GM23338 (cell line): ENCODE measurements around the gene P2RX4. TPM values are rescaled to one million over a fixed set of nuclear protein-coding genes. Genes with fewer than 3 reads are reported as not detected.

Source experiments
- ATAC-seq: fragments of 200-7000 bp; cut with Tn5 transposase; 3 replicates; pipeline ENCODE4 v1.9.1; 2020
- DNase-seq: peaks from one replicate; pipeline ENCODE4 v3.0.0-alpha.2; 2015; ENCODE audit warnings: low spot score
- H2AFZ ChIP-seq: fragments of 200-600 bp; sonication (generic); 2 replicates; pipeline ENCODE4 v1.8.0; 2016; ENCODE audit warnings: antibody characterized with exemption, mild to moderate bottlenecking, moderate library complexity
- H3F3A ChIP-seq: fragments of 200-600 bp; sonication (generic); replicated peaks from 2 replicates; pipeline ENCODE4 v1.8.0; 2017; ENCODE audit warnings: antibody characterized with exemption, mixed run types, low read depth
- H3K27ac ChIP-seq: fragments of 200-600 bp; sonication (generic); 2 replicates; pipeline ENCODE4 v1.6.1; 2016; ENCODE audit warnings: low read depth
- H3K27me3 ChIP-seq: fragments of 200-600 bp; sonication (generic); 2 replicates; pipeline ENCODE4 v1.8.0; 2016; ENCODE audit warnings: mild to moderate bottlenecking, mixed run types, moderate library complexity; ENCODE audit not compliant: insufficient read depth
- H3K36me3 ChIP-seq: fragments of 200-600 bp; sonication (generic); 2 replicates; pipeline ENCODE4 v1.8.0; 2016; ENCODE audit warnings: mild to moderate bottlenecking; ENCODE audit not compliant: insufficient read depth
- H3K4me1 ChIP-seq: fragments of 200-600 bp; sonication (generic); 2 replicates; pipeline ENCODE4 v1.8.0; 2016; ENCODE audit warnings: mild to moderate bottlenecking, moderate library complexity; ENCODE audit not compliant: insufficient read depth
- H3K4me2 ChIP-seq: fragments of 200-600 bp; sonication (generic); 2 replicates; pipeline ENCODE4 v1.7.1; 2017; ENCODE audit warnings: mixed run types
- H3K4me3 ChIP-seq: fragments of 200-600 bp; sonication (generic); 2 replicates; pipeline ENCODE4 v1.6.1; 2016; ENCODE audit warnings: mixed run types
- H3K79me2 ChIP-seq: fragments of 200-600 bp; sonication (generic); replicated peaks from 2 replicates; pipeline ENCODE4 v1.8.0; 2017; ENCODE audit warnings: mild to moderate bottlenecking; ENCODE audit not compliant: insufficient read depth
- H3K9me2 ChIP-seq: fragments of 200-600 bp; sonication (generic); 2 replicates; pipeline ENCODE4 v1.8.0; 2017; ENCODE audit not compliant: insufficient read depth
- H4K20me1 ChIP-seq: fragments of 200-600 bp; sonication (generic); replicated peaks from 2 replicates; pipeline ENCODE4 v1.8.0; 2017; ENCODE audit warnings: mild to moderate bottlenecking; ENCODE audit not compliant: insufficient read depth
- H3K27ac Mint-ChIP-seq: 2 replicates; pipeline ENCODE4 v1.8.0; 2020; ENCODE audit warnings: inconsistent platforms, mild to moderate bottlenecking, moderate library complexity, mixed read lengths
- H3K27me3 Mint-ChIP-seq: 3 replicates; pipeline ENCODE4 v1.8.0; 2022; ENCODE audit warnings: low read depth, mild to moderate bottlenecking, moderate library complexity, mixed read lengths, inconsistent platforms; ENCODE audit not compliant: insufficient read depth, poor library complexity
- H3K36me3 Mint-ChIP-seq: 3 replicates; pipeline ENCODE4 v1.8.0; 2021; ENCODE audit warnings: low read depth, mild to moderate bottlenecking, inconsistent platforms, moderate library complexity, mixed read lengths
- H3K4me1 Mint-ChIP-seq: 3 replicates; pipeline ENCODE4 v1.8.0; 2020; ENCODE audit warnings: mild to moderate bottlenecking, inconsistent platforms, mixed read lengths
- H3K4me3 Mint-ChIP-seq: 3 replicates; pipeline ENCODE4 v1.8.0; 2021; ENCODE audit warnings: moderate library complexity, mild to moderate bottlenecking, inconsistent platforms, mixed read lengths
- H3K9me3 Mint-ChIP-seq: 3 replicates; pipeline ENCODE4 v1.8.0; 2020; ENCODE audit warnings: moderate library complexity, mild to moderate bottlenecking, inconsistent platforms, mixed read lengths
- EZH2 ChIP-seq: fragments of 200-600 bp; sonication (generic); IDR thresholded peaks from one replicate; pipeline ENCODE4 v1.8.0; 2017; ENCODE audit warnings: antibody characterized with exemption, mild to moderate bottlenecking, low read depth; ENCODE audit not compliant: unreplicated experiment
- POLR2AphosphoS5 ChIP-seq: IDR thresholded peaks from 2 replicates; pipeline ENCODE4 v1.6.1; 2016; ENCODE audit warnings: antibody characterized with exemption, low read depth
- STAT1 ChIP-seq: IDR thresholded peaks from one replicate; pipeline ENCODE4 v1.6.1; 2016; ENCODE audit warnings: antibody characterized with exemption; ENCODE audit not compliant: unreplicated experiment
- ZNF114 ChIP-seq: fragments of 250-450 bp; sonication (Bioruptor Pico); IDR thresholded peaks from 2 replicates; pipeline ENCODE4 v1.5.0; 2020; ENCODE audit warnings: mild to moderate bottlenecking, moderate library complexity
- polyA plus RNA-seq: library from polyadenylated mRNA; unstranded; fragments of >200 nt; fragmentation: Nextera tagmentation; extraction: Ambion mirVana; gene quantifications from 2 replicates; pipeline ENCODE4 v1.2.1, GENCODE V29; 2016
- total RNA-seq: library from RNA; depleted of rRNA; stranded (reverse); fragments of >200 nt; shearing (Covaris generic); gene quantifications from 2 replicates; pipeline ENCODE4 v1.2.3, GENCODE V29; 2014
- TF ChIP-seq, protein P1 (sequence below): fragments of 250-450 bp; sonication (Bioruptor Pico); IDR thresholded peaks from 2 replicates; pipeline ENCODE4 v1.5.0; 2020; ENCODE audit warnings: mild to moderate bottlenecking, moderate library complexity
- TF ChIP-seq, protein P2 (sequence below): IDR thresholded peaks from one replicate; pipeline ENCODE4 v1.6.1; 2018; ENCODE audit warnings: antibody characterized with exemption; ENCODE audit not compliant: unreplicated experiment

Gene P2RX4
- total and polyA plus RNA-seq, 2 experiments from 2014 or later: 5.6 to 18.9 TPM

GRCh38 chr12:121230538-121230907 lies 20.6 kb downstream of the P2RX4 start (continued):
- TF ChIP-seq, protein P1, sequence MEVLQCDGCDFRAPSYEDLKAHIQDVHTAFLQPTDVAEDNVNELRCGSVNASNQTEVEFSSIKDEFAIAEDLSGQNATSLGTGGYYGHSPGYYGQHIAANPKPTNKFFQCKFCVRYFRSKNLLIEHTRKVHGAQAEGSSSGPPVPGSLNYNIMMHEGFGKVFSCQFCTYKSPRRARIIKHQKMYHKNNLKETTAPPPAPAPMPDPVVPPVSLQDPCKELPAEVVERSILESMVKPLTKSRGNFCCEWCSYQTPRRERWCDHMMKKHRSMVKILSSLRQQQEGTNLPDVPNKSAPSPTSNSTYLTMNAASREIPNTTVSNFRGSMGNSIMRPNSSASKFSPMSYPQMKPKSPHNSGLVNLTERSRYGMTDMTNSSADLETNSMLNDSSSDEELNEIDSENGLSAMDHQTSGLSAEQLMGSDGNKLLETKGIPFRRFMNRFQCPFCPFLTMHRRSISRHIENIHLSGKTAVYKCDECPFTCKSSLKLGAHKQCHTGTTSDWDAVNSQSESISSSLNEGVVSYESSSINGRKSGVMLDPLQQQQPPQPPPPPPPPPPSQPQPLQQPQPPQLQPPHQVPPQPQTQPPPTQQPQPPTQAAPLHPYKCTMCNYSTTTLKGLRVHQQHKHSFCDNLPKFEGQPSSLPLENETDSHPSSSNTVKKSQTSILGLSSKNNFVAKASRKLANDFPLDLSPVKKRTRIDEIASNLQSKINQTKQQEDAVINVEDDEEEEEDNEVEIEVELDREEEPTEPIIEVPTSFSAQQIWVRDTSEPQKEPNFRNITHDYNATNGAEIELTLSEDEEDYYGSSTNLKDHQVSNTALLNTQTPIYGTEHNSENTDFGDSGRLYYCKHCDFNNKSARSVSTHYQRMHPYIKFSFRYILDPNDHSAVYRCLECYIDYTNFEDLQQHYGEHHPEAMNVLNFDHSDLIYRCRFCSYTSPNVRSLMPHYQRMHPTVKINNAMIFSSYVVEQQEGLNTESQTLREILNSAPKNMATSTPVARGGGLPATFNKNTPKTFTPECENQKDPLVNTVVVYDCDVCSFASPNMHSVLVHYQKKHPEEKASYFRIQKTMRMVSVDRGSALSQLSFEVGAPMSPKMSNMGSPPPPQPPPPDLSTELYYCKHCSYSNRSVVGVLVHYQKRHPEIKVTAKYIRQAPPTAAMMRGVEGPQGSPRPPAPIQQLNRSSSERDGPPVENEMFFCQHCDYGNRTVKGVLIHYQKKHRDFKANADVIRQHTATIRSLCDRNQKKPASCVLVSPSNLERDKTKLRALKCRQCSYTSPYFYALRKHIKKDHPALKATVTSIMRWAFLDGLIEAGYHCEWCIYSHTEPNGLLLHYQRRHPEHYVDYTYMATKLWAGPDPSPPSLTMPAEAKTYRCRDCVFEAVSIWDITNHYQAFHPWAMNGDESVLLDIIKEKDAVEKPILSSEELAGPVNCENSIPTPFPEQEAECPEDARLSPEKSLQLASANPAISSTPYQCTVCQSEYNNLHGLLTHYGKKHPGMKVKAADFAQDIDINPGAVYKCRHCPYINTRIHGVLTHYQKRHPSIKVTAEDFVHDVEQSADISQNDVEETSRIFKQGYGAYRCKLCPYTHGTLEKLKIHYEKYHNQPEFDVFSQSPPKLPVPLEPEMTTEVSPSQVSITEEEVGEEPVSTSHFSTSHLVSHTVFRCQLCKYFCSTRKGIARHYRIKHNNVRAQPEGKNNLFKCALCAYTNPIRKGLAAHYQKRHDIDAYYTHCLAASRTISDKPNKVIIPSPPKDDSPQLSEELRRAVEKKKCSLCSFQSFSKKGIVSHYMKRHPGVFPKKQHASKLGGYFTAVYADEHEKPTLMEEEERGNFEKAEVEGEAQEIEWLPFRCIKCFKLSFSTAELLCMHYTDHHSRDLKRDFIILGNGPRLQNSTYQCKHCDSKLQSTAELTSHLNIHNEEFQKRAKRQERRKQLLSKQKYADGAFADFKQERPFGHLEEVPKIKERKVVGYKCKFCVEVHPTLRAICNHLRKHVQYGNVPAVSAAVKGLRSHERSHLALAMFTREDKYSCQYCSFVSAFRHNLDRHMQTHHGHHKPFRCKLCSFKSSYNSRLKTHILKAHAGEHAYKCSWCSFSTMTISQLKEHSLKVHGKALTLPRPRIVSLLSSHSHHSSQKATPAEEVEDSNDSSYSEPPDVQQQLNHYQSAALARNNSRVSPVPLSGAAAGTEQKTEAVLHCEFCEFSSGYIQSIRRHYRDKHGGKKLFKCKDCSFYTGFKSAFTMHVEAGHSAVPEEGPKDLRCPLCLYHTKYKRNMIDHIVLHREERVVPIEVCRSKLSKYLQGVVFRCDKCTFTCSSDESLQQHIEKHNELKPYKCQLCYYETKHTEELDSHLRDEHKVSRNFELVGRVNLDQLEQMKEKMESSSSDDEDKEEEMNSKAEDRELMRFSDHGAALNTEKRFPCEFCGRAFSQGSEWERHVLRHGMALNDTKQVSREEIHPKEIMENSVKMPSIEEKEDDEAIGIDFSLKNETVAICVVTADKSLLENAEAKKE (CRISPR knock-in tag): no peak
- TF ChIP-seq STAT1: no peak
- TF ChIP-seq POLR2AphosphoS5: no peak

DNA sequence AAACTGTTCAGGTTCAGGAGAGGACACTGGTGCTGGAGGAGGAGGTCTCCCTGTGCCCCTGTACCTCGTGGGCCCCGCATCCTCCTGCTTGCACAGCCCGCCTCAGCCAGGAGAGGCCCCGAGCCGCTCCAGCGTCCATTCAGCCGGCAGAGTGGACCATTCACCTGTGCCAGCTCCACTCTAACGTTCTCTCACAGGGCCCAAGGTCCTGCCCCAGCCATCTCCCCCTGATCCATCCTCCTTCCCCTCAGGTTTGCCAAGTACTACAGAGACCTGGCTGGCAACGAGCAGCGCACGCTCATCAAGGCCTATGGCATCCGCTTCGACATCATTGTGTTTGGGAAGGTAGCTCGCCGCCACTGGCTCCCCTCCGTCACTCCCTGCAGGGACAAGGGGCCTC lies 22.2 kb downstream of the P2RX4 start:
- no peak overlapping the region for H3K4me3 ChIP-seq
- no peak overlapping the region for H3K27ac ChIP-seq
- Mint-ChIP-seq H3K27me3 (peaks cover 5% of the 10 kb centered on the region), H3K27ac (no peak overlapping the region; the same call in 1 of the 2 replicates), H3K4me1 (peaks cover 7% of the 10 kb centered on the region), H3K4me3 (no peak overlapping the region), H3K9me3 (no peaks in the 10 kb centered on the region), H3K36me3 (peaks cover 11% of the 10 kb centered on the region)
- no peak overlapping the region for H3K4me2 ChIP-seq
- H3F3A ChIP-seq: no peaks in the 10 kb centered on the region
- DNase-seq (no peak), ATAC-seq (no peak)
- no peaks in the 10 kb centered on the region; the same call in 1 of the 2 replicates for H3K4me1 ChIP-seq
- H3K9me2 ChIP-seq: no peaks in the 10 kb centered on the region
- H2AFZ ChIP-seq: no peak overlapping the region
- H3K36me3 ChIP-seq: 0 out of 2 replicates have a peak, but pooled peaks cover 2% of the 10 kb centered on the region
- H3K27me3 ChIP-seq: no peaks in the 10 kb centered on the region
- H4K20me1 ChIP-seq: no peaks in the 10 kb centered on the region
- no peaks in the 10 kb centered on the region for H3K79me2 ChIP-seq
- TF ChIP-seq, protein P2, sequence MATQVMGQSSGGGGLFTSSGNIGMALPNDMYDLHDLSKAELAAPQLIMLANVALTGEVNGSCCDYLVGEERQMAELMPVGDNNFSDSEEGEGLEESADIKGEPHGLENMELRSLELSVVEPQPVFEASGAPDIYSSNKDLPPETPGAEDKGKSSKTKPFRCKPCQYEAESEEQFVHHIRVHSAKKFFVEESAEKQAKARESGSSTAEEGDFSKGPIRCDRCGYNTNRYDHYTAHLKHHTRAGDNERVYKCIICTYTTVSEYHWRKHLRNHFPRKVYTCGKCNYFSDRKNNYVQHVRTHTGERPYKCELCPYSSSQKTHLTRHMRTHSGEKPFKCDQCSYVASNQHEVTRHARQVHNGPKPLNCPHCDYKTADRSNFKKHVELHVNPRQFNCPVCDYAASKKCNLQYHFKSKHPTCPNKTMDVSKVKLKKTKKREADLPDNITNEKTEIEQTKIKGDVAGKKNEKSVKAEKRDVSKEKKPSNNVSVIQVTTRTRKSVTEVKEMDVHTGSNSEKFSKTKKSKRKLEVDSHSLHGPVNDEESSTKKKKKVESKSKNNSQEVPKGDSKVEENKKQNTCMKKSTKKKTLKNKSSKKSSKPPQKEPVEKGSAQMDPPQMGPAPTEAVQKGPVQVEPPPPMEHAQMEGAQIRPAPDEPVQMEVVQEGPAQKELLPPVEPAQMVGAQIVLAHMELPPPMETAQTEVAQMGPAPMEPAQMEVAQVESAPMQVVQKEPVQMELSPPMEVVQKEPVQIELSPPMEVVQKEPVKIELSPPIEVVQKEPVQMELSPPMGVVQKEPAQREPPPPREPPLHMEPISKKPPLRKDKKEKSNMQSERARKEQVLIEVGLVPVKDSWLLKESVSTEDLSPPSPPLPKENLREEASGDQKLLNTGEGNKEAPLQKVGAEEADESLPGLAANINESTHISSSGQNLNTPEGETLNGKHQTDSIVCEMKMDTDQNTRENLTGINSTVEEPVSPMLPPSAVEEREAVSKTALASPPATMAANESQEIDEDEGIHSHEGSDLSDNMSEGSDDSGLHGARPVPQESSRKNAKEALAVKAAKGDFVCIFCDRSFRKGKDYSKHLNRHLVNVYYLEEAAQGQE: no peak
- TF ChIP-seq EZH2 (no peak), ZNF114 (CRISPR knock-in tag) (no peak)
- TF ChIP-seq, protein P1 (CRISPR knock-in tag): no peak
